B cell (primary cell): ENCODE measurements around the gene HCN4. TPM values are rescaled to one million over a fixed set of nuclear protein-coding genes. Genes with fewer than 3 reads are reported as not detected.

ENCODE experiments used
- ATAC-seq: fragments of 200-7000 bp; cut with Tn5 transposase; one replicate; pipeline ENCODE4 v1.10.0; 2021; ENCODE audit warnings: low read depth, mild to moderate bottlenecking, moderate number of reproducible peaks, moderate library complexity
- CTCF ChIA-PET: fragments of 350-600 bp; sonication (Branson Sonifier 250); formaldehyde crosslinking; loops from one replicate; lab custom pipeline; 2021; ENCODE audit warnings: antibody characterized with exemption, inconsistent platforms; lab: Charles Lee
- POLR2A ChIA-PET: fragments of 350-600 bp; sonication (Branson Sonifier 250); formaldehyde crosslinking; loops from one replicate; lab custom pipeline; 2021; ENCODE audit warnings: antibody characterized with exemption; lab: Charles Lee
- DNase-seq: peaks from one replicate; pipeline ENCODE4 v3.0.0; 2013
- H2AFZ ChIP-seq: 2 replicates; pipeline ENCODE4 v1.6.1; 2012; ENCODE audit warnings: mild to moderate bottlenecking, low read depth, low read length; ENCODE audit not compliant: insufficient read depth, poor library complexity, severe bottlenecking
- H3K27ac ChIP-seq, 2 donors: 1 replicate in 1 of 2; 2 replicates in 1 of 2; pipeline ENCODE4 v1.5.1; 2012 to 2013; ENCODE audit warnings: low read length in 2 of 2, mild to moderate bottlenecking in 2 of 2, moderate library complexity in 1 of 2
- H3K27me3 ChIP-seq, 4 experiments: fragments of 200-600 bp in 1 of 4; sonication (generic) in 1 of 4; replicated peaks in 1 of 4; 1 replicate in 2 of 4; 2 replicates in 2 of 4; pipeline versions ENCODE4 v1.6.1 to v1.7.0; 2013 to 2016; ENCODE audit warnings: low read length in 3 of 4, mild to moderate bottlenecking in 2 of 4, mixed read lengths in 1 of 4, moderate library complexity in 1 of 4; ENCODE audit not compliant: insufficient read depth in 4 of 4, control insufficient read depth in 3 of 4; ENCODE audit errors: control extremely low read depth in 1 of 4
- H3K36me3 ChIP-seq, 2 experiments: replicated peaks in 1 of 2; 1 replicate in 1 of 2; 2 replicates in 1 of 2; pipeline versions ENCODE4 v1.6.1 to v1.7.1; 2013; ENCODE audit warnings: low read length in 1 of 2; ENCODE audit not compliant: insufficient read depth in 2 of 2, control insufficient read depth in 1 of 2; ENCODE audit errors: control extremely low read depth in 1 of 2, extremely low read depth in 1 of 2
- H3K4me1 ChIP-seq, 2 donors: fragments of 200-600 bp in 1 of 2; sonication (generic) in 1 of 2; 1 replicate in 1 of 2; 2 replicates in 1 of 2; pipeline versions ENCODE4 v1.5.1 to v1.6.1; 2013 to 2017; ENCODE audit warnings: low read length in 2 of 2; ENCODE audit not compliant: control insufficient read depth in 2 of 2, insufficient read depth in 2 of 2
- H3K4me2 ChIP-seq: replicated peaks from 2 replicates; pipeline ENCODE3; 2012; ENCODE audit warnings: mild to moderate bottlenecking, low read depth, low read length; ENCODE audit not compliant: poor library complexity, severe bottlenecking
- H3K4me3 ChIP-seq, 5 experiments: fragments of 200-600 bp in 1 of 5; sonication (generic) in 1 of 5; 1 replicate in 3 of 5; 2 replicates in 2 of 5; pipeline versions ENCODE4 v1.5.1 to v1.7.0; 2011 to 2016; ENCODE audit warnings: low read length in 4 of 5, mild to moderate bottlenecking in 4 of 5, low read depth in 2 of 5, control low read depth in 1 of 5, moderate library complexity in 1 of 5; ENCODE audit not compliant: insufficient read depth in 1 of 5; ENCODE audit errors: control extremely low read depth in 1 of 5, extremely low read depth in 1 of 5
- H3K79me2 ChIP-seq: fragments of 200-600 bp; sonication (generic); one replicate; pipeline ENCODE4 v1.6.0; 2016; ENCODE audit warnings: low read length; ENCODE audit not compliant: control insufficient read depth, insufficient read depth
- H3K9ac ChIP-seq: fragments of 200-600 bp; sonication (generic); 2 replicates; pipeline ENCODE4 v1.6.1; 2017; ENCODE audit warnings: mild to moderate bottlenecking, low read length, moderate library complexity
- H3K9me3 ChIP-seq, 3 donors: one replicate each; pipeline versions ENCODE4 v1.6.1 to v1.7.1; 2013; ENCODE audit warnings: low read length in 2 of 3; ENCODE audit not compliant: control insufficient read depth in 2 of 3, insufficient read depth in 1 of 3; ENCODE audit errors: control extremely low read depth in 1 of 3
- H4K20me1 ChIP-seq: 2 replicates; pipeline ENCODE4 v1.6.0; 2012; ENCODE audit warnings: mild to moderate bottlenecking, low read length; ENCODE audit not compliant: insufficient read depth, control insufficient read depth, poor library complexity, severe bottlenecking
- H3K27ac Mint-ChIP-seq: one replicate; pipeline ENCODE4 v1.8.0; 2021; ENCODE audit warnings: mixed read lengths
- H3K27me3 Mint-ChIP-seq: one replicate; pipeline ENCODE4 v1.8.0; 2021; ENCODE audit warnings: mixed read lengths
- H3K4me1 Mint-ChIP-seq: one replicate; pipeline ENCODE4 v1.8.0; 2021; ENCODE audit warnings: mixed read lengths
- H3K4me3 Mint-ChIP-seq: one replicate; pipeline ENCODE4 v1.8.0; 2021; ENCODE audit warnings: mixed read lengths
- H3K9me3 Mint-ChIP-seq: one replicate; pipeline ENCODE4 v1.8.0; 2022; ENCODE audit warnings: mixed read lengths; ENCODE audit not compliant: insufficient read depth
- EZH2 ChIP-seq: IDR thresholded peaks from 2 replicates; pipeline ENCODE4 v1.6.1; 2012; ENCODE audit warnings: borderline replicate concordance, low read depth, mild to moderate bottlenecking, moderate library complexity, low read length; ENCODE audit not compliant: insufficient read depth, poor library complexity, severe bottlenecking
- WGBS: methylation state at CpG from one replicate; pipeline ENCODE4 v1.1.5; 2013; ENCODE audit warnings: missing lambda C conversion rate; ENCODE audit not compliant: insufficient coverage; 5-methylcytosine and 5-hydroxymethylcytosine counted together
- intact Hi-C: fragments of 100-400 bp; cut with micrococcal nuclease; formaldehyde crosslinking; loops from one replicate; pipeline ENCODE4 v1.10.0; 2022
- polyA plus RNA-seq: library from polyadenylated mRNA; depleted of rRNA; stranded (reverse); fragments of >200 nt; gene quantifications from 2 replicates; pipeline ENCODE4 v1.2.3, GENCODE V29; 2012
- total RNA-seq, 2 donors: library from RNA; stranded (reverse); fragments of 120-200 nt in 1 of 2; gene quantifications; 1 replicate in 1 of 2; 2 replicates in 1 of 2; pipeline versions ENCODE4 v1.2.3 to v1.2.4, GENCODE V29; 2013 to 2022
- TF ChIP-seq, protein P1 (sequence below): fragments of 200-600 bp; IDR thresholded peaks from one replicate; pipeline ENCODE4 v1.8.0; 2022; ENCODE audit warnings: antibody characterized with exemption, mild to moderate bottlenecking

The HCN4 gene
- total and polyA plus RNA-seq, 2 donors (not counting 1 experiment from before 2014, with no cell fraction given) = not detected

- intact Hi-C loops = no loop called here
- Histone ChIP-seq H3K9me3 (peaks cover 0 to 16% (median 0%) of the 10 kb centered on the region in 3 donors), H4K20me1 (no peaks in the 10 kb centered on the region), H3K27ac (no peak overlapping the region), H3K4me3 (no peak overlapping the region), H3K79me2 (no peaks in the 10 kb centered on the region), H3K9ac (no peak overlapping the region), H3K27me3 (peaks cover 0 to 18% (median 5%) of the 10 kb centered on the region in 4 experiments), H2AFZ (no peak overlapping the region), H3K36me3 (no peaks in the 10 kb centered on the region), H3K4me2 (no peak overlapping the region), H3K4me1 (no peaks in the 10 kb centered on the region)
- H3K4me3 Mint-ChIP-seq = no peak overlapping the region
- H3K27me3 Mint-ChIP-seq = peaks cover 38% of the 10 kb centered on the region
- H3K9me3 Mint-ChIP-seq = no peaks in the 10 kb centered on the region
- 57% methylated on average over 1 of the region's 1 CpG for WGBS
- DNase-seq = no peak
- ATAC-seq = no peak
- TF ChIP-seq, protein P1, sequence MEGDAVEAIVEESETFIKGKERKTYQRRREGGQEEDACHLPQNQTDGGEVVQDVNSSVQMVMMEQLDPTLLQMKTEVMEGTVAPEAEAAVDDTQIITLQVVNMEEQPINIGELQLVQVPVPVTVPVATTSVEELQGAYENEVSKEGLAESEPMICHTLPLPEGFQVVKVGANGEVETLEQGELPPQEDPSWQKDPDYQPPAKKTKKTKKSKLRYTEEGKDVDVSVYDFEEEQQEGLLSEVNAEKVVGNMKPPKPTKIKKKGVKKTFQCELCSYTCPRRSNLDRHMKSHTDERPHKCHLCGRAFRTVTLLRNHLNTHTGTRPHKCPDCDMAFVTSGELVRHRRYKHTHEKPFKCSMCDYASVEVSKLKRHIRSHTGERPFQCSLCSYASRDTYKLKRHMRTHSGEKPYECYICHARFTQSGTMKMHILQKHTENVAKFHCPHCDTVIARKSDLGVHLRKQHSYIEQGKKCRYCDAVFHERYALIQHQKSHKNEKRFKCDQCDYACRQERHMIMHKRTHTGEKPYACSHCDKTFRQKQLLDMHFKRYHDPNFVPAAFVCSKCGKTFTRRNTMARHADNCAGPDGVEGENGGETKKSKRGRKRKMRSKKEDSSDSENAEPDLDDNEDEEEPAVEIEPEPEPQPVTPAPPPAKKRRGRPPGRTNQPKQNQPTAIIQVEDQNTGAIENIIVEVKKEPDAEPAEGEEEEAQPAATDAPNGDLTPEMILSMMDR = no peak
- no peak for TF ChIP-seq EZH2
- no peaks in the 10 kb centered on the region for H3K4me1 Mint-ChIP-seq
- H3K27ac Mint-ChIP-seq = no peak overlapping the region
- POLR2A ChIA-PET = no interaction called here
- CTCF ChIA-PET = no interaction called here
Measured at GRCh38 chr15:73373221-73373620, 4.5 kb upstream of the HCN4 start.

- ATAC-seq (no peak), DNase-seq (no peak)
- no peak overlapping the region for H3K4me2 ChIP-seq
- peaks cover 0 to 24% (median 5%) of the 10 kb centered on the region in 4 experiments for H3K27me3 ChIP-seq
- H3K4me3 ChIP-seq = no peak overlapping the region
- peaks cover 0 to 7% (median 0%) of the 10 kb centered on the region in 3 donors for H3K9me3 ChIP-seq
- TF ChIP-seq, protein P1 = no peak
- no peak for TF ChIP-seq EZH2
- no peaks in the 10 kb centered on the region for H3K4me1 Mint-ChIP-seq
- H4K20me1 ChIP-seq = no peaks in the 10 kb centered on the region
- no peaks in the 10 kb centered on the region for H3K4me1 ChIP-seq
- WGBS = 87% methylated on average over 2 of the region's 2 CpGs
- H3K27ac ChIP-seq = no peak overlapping the region
- H3K27me3 Mint-ChIP-seq = peaks cover 42% of the 10 kb centered on the region
- H3K4me3 Mint-ChIP-seq = no peak overlapping the region
- CTCF ChIA-PET = no interaction called here
- H3K9ac ChIP-seq = no peak overlapping the region
- intact Hi-C loops = no loop called here
- no peaks in the 10 kb centered on the region for H3K36me3 ChIP-seq
- no peaks in the 10 kb centered on the region for H3K79me2 ChIP-seq
- no peak overlapping the region for H3K27ac Mint-ChIP-seq
- no peak overlapping the region for H2AFZ ChIP-seq
- H3K9me3 Mint-ChIP-seq = no peaks in the 10 kb centered on the region
- POLR2A ChIA-PET = no interaction called here
Measured at GRCh38 chr15:73371812-73372211, 3.1 kb upstream of the HCN4 start.
